ENCODE results near the gene UTF1. TPM values are rescaled to one million over a fixed set of nuclear protein-coding genes. Genes with fewer than 3 reads are reported as not detected.

UTF1 gene
- total and polyA plus RNA-seq, 8 donors, result not detected

GRCh38 chr10:133277993-133278576, 48.1 kb downstream of the UTF1 start:
- DNase-seq, result peak; percentile 56 to 69
- Histone ChIP-seq H3K4me3 (peak overlapping the region in 1 of 4 donors; percentile 13), H3K27ac (peak overlapping the region; percentile 33 to 86 (median 72)), H3K9me3 (no peaks in the 10 kb centered on the region), H3K27me3 (peaks cover 0 to 42% (median 13%) of the 10 kb centered on the region in 3 donors), H3K36me3 (peaks cover 25 to 57% (median 47%) of the 10 kb centered on the region in 4 donors), H3K4me1 (peaks cover 46 to 73% (median 54%) of the 10 kb centered on the region in 4 donors)
- intact Hi-C loops (cut with DNase I; ENCODE audit: low total_unique reads), result no loop called here
- TF ChIP-seq CTCF (IDR thresholded peaks at IDR 0.05), result no peak
- no peak for TF ChIP-seq POLR2AphosphoS5 (IDR thresholded peaks at IDR 0.05)
- no peak for TF ChIP-seq EP300 (IDR thresholded peaks at IDR 0.05)
- TF ChIP-seq POLR2A (IDR thresholded peaks at IDR 0.05), result no peak
- 21 to 50% (median 37%) methylated on average over 11 to 12 of the region's 12 CpGs for WGBS, 5 donors

GRCh38 chr10:133278577-133279265, 48.7 kb downstream of the UTF1 start:
- Histone ChIP-seq H3K36me3 (peaks cover 32 to 59% (median 49%) of the 10 kb centered on the region in 4 donors), H3K9me3 (no peaks in the 10 kb centered on the region), H3K4me1 (peaks cover 46 to 68% (median 54%) of the 10 kb centered on the region in 4 donors), H3K4me3 (peak overlapping the region in 1 of 4 donors; percentile 13), H3K27ac (peak overlapping the region; percentile 64 to 86 (median 72)), H3K27me3 (peaks cover 0 to 40% (median 13%) of the 10 kb centered on the region in 3 donors)
- intact Hi-C loops (cut with DNase I; ENCODE audit: low total_unique reads), result no loop called here
- WGBS, 5 donors, result 15 to 46% (median 33%) methylated on average over 17 to 19 of the region's 19 CpGs
- peak; percentile 82 to 92 for DNase-seq
- TF ChIP-seq EP300 (IDR thresholded peaks at IDR 0.05), result no peak
- TF ChIP-seq POLR2AphosphoS5 (IDR thresholded peaks at IDR 0.05), result peak in 2 of 3 donors; percentile 57 to 58

- WGBS, 5 donors, result 77 to 82% (median 80%) methylated on average over 18 to 24 of the region's 24 CpGs
- H3K27me3 ChIP-seq, result peaks cover 0 to 31% (median 13%) of the 10 kb centered on the region in 3 donors
- peaks cover 40 to 67% (median 57%) of the 10 kb centered on the region in 4 donors for H3K36me3 ChIP-seq
- intact Hi-C loops (cut with DNase I; ENCODE audit: low total_unique reads), result no loop called here
- H3K27ac ChIP-seq, result peak overlapping the region; percentile 64 to 86 (median 72)
- DNase-seq, result no peak
- H3K9me3 ChIP-seq, result no peaks in the 10 kb centered on the region
- no peak overlapping the region for H3K4me3 ChIP-seq
- peaks cover 46 to 60% (median 51%) of the 10 kb centered on the region in 4 donors for H3K4me1 ChIP-seq
- TF ChIP-seq POLR2A (IDR thresholded peaks at IDR 0.05), result no peak
- no peak for TF ChIP-seq EP300 (IDR thresholded peaks at IDR 0.05)
- TF ChIP-seq POLR2AphosphoS5 (IDR thresholded peaks at IDR 0.05), result no peak
- no peak for TF ChIP-seq CTCF (IDR thresholded peaks at IDR 0.05)
These were observed 49.6 kb downstream of the UTF1 start for GRCh38 chr10:133279326-133280226.

DNA sequence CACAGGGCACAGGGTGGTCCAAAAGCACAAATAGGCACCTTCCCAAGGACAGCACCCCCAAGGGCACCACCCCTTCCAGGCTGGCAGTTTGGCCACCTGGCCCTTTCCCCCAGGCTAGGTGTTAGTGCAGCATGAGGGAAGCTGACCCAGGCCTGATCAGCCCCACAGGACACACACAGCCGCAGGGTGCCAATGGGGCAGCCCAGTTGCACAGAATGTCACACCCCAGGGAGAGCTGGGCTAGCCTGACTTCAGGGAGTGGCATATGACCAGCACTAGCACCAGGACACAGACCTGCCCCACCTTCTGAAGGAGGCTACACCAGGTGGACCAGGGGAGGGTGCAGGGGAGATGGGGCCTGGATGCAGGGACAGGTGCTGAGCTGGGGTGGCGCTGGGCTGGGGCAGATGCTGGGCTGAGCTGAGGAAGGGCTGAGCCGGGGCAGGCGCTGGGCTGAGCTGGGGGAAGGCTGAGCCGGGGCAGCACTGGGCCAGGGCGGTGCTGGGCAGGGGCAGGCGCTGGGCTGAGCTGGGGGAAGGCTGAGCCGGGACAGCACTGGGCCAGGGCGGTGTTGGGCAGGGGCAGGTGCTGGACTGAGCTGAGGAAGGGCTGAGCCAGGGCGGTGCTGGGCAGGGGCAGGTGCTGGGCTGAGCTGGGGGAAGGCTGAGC, 50.5 kb downstream of the UTF1 start:
- peaks cover 38 to 50% (median 42%) of the 10 kb centered on the region in 4 donors for H3K4me1 ChIP-seq
- 84 to 94% (median 91%) methylated on average over 9 to 10 of the region's 10 CpGs for WGBS, 5 donors
- peaks cover 50 to 77% (median 67%) of the 10 kb centered on the region in 4 donors for H3K36me3 ChIP-seq
- peak overlapping the region in 2 of 5 donors; percentile 84 to 86 for H3K27ac ChIP-seq
- no peak for DNase-seq
- H3K9me3 ChIP-seq, result no peaks in the 10 kb centered on the region
- TF ChIP-seq POLR2AphosphoS5 (IDR thresholded peaks at IDR 0.05) (no peak), POLR2A (IDR thresholded peaks at IDR 0.05) (no peak), EP300 (IDR thresholded peaks at IDR 0.05) (no peak), CTCF (IDR thresholded peaks at IDR 0.05) (no peak)
- H3K27me3 ChIP-seq, result peaks cover 0 to 21% (median 9%) of the 10 kb centered on the region in 3 donors
- H3K4me3 ChIP-seq, result no peak overlapping the region
- intact Hi-C loops (cut with DNase I; ENCODE audit: low total_unique reads), result no loop called here

Data from stomach (tissue), 9 donors.